Fibroblast of skin of back (primary cell): ENCODE data around the gene MCF2L2. TPM values are rescaled to one million over a fixed set of nuclear protein-coding genes. Genes with fewer than 3 reads are reported as not detected.
"Not testable (repeated sequence)": the region's sequence is repeated elsewhere in the genome, so short reads cannot be mapped to it uniquely, and the experiment has no call there.

ENCODE experiments used
- DNase-seq: peaks from one replicate; pipeline ENCODE4 v3.0.0-alpha.2; 2013
- polyA plus RNA-seq, 2 experiments: library from polyadenylated mRNA; unstranded; fragments of 120-200 nt; gene quantifications; one replicate each; pipeline ENCODE4 v1.2.1, GENCODE V29; 2013; ENCODE audit not compliant: insufficient read length in 2 of 2

The MCF2L2 gene
- 0.14 TPM for polyA plus RNA-seq (2013, experiment 1 of 2; ENCODE audit: insufficient read length)
- 0.26 TPM for polyA plus RNA-seq (2013, experiment 2 of 2; ENCODE audit: insufficient read length)

GRCh38 chr3:183428447-183429211 is at the start of gene MCF2L2:
Gene MCF2L2 (minus strand): TSS chr3:183428619. CDS start chr3:183427977, 642 bp downstream.
- peak; percentile 17 for DNase-seq

- DNase-seq, result no peak
Measured at GRCh38 chr3:183477801-183478456, 49.5 kb upstream of the MCF2L2 start.

GRCh38 chr3:183475764-183476162 is 47.3 kb upstream of the MCF2L2 start:
- DNase-seq, result not testable (repeated sequence)

GRCh38 chr3:183475016-183475763 is 46.8 kb upstream of the MCF2L2 start:
- no peak for DNase-seq

GRCh38 chr3:183473969-183474368 is 45.5 kb upstream of the MCF2L2 start:
- no peak for DNase-seq

- DNase-seq, result no peak
Measured at GRCh38 chr3:183472155-183472554, 43.7 kb upstream of the MCF2L2 start.

GRCh38 chr3:183468424-183468823 is 40.0 kb upstream of the MCF2L2 start:
- no peak for DNase-seq

- DNase-seq, result no peak
Measured at GRCh38 chr3:183466575-183466974, 38.2 kb upstream of the MCF2L2 start.

GRCh38 chr3:183465710-183466109 is 37.3 kb upstream of the MCF2L2 start:
- DNase-seq, result not testable (repeated sequence)

- DNase-seq, result no peak
Measured at GRCh38 chr3:183464480-183464879, 36.1 kb upstream of the MCF2L2 start.

- DNase-seq, result no peak
Measured at GRCh38 chr3:183460081-183461055, 31.9 kb upstream of the MCF2L2 start.

- peak; percentile 53 for DNase-seq
Measured at GRCh38 chr3:183455089-183455488, 26.7 kb upstream of the MCF2L2 start.

- no peak for DNase-seq
Measured at GRCh38 chr3:183454064-183454463, 25.6 kb upstream of the MCF2L2 start.

GRCh38 chr3:183449791-183450190 is 21.4 kb upstream of the MCF2L2 start:
- DNase-seq, result no peak

- no peak for DNase-seq
Measured at GRCh38 chr3:183449391-183449790, 21.0 kb upstream of the MCF2L2 start.

GRCh38 chr3:183448369-183449128 is 20.1 kb upstream of the MCF2L2 start:
- DNase-seq, result no peak

- peak; percentile 89 for DNase-seq
Measured at GRCh38 chr3:183447206-183448001, 19.0 kb upstream of the MCF2L2 start.

- DNase-seq, result no peak
Measured at GRCh38 chr3:183446838-183447205, 18.4 kb upstream of the MCF2L2 start.

GRCh38 chr3:183444748-183445147 is 16.3 kb upstream of the MCF2L2 start:
- no peak for DNase-seq
